Measurements from ENCODE around the gene GPR132. TPM values are rescaled to one million over a fixed set of nuclear protein-coding genes. Genes with fewer than 3 reads are reported as not detected.
"Not testable (repeated sequence)": the region's sequence is repeated elsewhere in the genome, so short reads cannot be mapped to it uniquely, and the experiment has no call there.

Gene GPR132
- total RNA-seq, 1 donor from 2014 or later, result not detected

GRCh38 chr14:105039458-105040205 is 25.6 kb downstream of the GPR132 start:
- no peak for TF ChIP-seq CTCF (IDR thresholded peaks at IDR 0.05; ENCODE audit: insufficient read depth, low read length, severe bottlenecking)
- DNase-seq (ENCODE audit: low read depth) (no peak), FAIRE-seq (no peak)
- Histone ChIP-seq H3K27me3 (ENCODE audit: control insufficient read depth, insufficient read depth, low read length) (no peaks in the 10 kb centered on the region), H3K36me3 (ENCODE audit: control insufficient read depth, insufficient read depth, low read length) (no peaks in the 10 kb centered on the region), H3K4me3 (ENCODE audit: low read depth, low read length) (no peak overlapping the region)

GRCh38 chr14:105035616-105036015 is 29.6 kb downstream of the GPR132 start:
- not testable (repeated sequence) for FAIRE-seq; DNase-seq (ENCODE audit: low read depth); H3K4me3 ChIP-seq (ENCODE audit: low read depth, low read length); H3K36me3 ChIP-seq (ENCODE audit: control insufficient read depth, insufficient read depth, low read length); H3K27me3 ChIP-seq (ENCODE audit: control insufficient read depth, insufficient read depth, low read length)

GRCh38 chr14:105034315-105035039 is 30.8 kb downstream of the GPR132 start:
- no peak for DNase-seq (ENCODE audit: low read depth)
- Histone ChIP-seq H3K27me3 (ENCODE audit: control insufficient read depth, insufficient read depth, low read length) (no peaks in the 10 kb centered on the region), H3K4me3 (ENCODE audit: low read depth, low read length) (no peak overlapping the region), H3K36me3 (ENCODE audit: control insufficient read depth, insufficient read depth, low read length) (no peaks in the 10 kb centered on the region)
- no peak for FAIRE-seq
- no peak for TF ChIP-seq CTCF (IDR thresholded peaks at IDR 0.05; ENCODE audit: insufficient read depth, low read length, severe bottlenecking)

DNA sequence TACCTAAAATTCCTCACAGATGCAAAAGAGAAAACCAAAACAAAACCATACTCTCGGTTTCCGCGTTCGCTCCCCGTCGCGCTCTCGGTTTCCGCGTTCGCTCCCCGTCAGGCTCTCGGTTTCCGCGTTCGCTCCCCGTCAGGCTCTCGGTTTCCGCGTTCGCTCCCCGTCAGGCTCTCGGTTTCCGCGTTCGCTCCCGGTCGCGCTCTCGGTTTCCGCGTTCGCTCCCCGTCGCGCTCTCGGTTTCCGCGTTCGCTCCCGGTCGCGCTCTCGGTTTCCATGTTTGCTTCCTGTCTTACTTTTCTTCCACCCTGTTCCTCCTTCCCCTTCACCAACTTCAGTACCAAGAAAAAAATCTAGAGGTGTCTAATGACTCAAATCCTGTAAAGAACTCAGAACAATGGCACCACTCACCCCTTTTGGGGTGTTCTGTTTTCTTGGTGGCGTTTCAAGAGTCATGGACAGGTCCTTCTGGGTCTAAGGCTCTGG is 31.8 kb downstream of the GPR132 start:
- not testable (repeated sequence) for FAIRE-seq; DNase-seq (ENCODE audit: low read depth); H3K36me3 ChIP-seq (ENCODE audit: control insufficient read depth, insufficient read depth, low read length); H3K27me3 ChIP-seq (ENCODE audit: control insufficient read depth, insufficient read depth, low read length)
- H3K4me3 ChIP-seq (ENCODE audit: low read depth, low read length), result peak overlapping the region; percentile 28

DNA sequence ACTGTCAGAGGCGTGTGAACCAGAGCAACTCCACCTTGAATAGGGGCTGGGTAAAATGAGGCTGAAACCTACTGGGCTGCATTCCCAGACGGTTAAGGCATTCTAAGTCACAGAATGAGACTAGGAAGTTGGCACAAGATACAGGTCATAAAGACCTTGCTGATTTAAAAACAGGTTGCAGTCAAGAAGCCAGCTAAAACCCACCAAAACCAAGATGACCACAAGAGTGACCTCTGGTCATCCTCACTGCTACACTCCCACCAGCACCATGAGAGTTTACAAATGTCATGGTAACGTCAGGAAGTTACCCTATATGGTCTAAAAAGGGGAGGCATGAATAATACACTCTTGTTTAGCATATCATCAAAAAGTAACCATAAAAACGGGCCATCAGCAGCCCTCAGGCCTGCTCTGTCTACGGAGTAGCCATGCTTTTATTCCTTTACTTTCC is 32.8 kb downstream of the GPR132 start:
- not testable (repeated sequence) for FAIRE-seq; H3K4me3 ChIP-seq (ENCODE audit: low read depth, low read length); H3K27me3 ChIP-seq (ENCODE audit: control insufficient read depth, insufficient read depth, low read length); H3K36me3 ChIP-seq (ENCODE audit: control insufficient read depth, insufficient read depth, low read length)
- DNase-seq (ENCODE audit: low read depth), result peak; percentile 73

DNA sequence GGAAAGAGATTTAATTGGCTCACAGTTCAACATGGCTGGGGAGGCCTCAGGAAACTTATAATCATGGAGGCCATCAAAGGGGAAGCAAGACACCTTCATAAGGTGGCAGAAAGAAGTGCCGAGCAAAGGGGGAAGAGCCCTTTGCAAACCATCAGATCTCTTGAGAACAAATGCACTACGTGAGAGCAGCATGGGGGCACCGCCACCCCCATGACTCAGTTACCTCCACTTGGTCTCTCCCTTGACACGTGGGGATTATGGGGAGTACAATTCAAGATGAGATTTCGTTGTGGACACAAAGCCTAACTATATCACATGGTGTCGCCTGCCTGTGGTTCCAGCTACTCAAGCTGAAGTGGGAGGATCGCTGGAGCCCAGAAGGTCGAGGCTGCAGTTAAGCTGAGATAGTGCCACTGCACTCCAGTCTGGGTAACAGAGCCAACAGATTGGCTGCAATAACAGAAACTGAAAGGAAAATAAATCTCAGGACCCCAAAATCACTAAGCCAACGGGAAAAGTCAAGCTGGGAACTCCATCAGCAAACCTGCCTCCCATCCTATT is 34.3 kb downstream of the GPR132 start:
- DNase-seq (ENCODE audit: low read depth), result no peak
- no peaks in the 10 kb centered on the region for H3K27me3 ChIP-seq (ENCODE audit: control insufficient read depth, insufficient read depth, low read length)
- no peak for TF ChIP-seq CTCF (IDR thresholded peaks at IDR 0.05; ENCODE audit: insufficient read depth, low read length, severe bottlenecking)
- H3K36me3 ChIP-seq (ENCODE audit: control insufficient read depth, insufficient read depth, low read length), result no peaks in the 10 kb centered on the region
- no peak overlapping the region for H3K4me3 ChIP-seq (ENCODE audit: low read depth, low read length)
- no peak for FAIRE-seq

DNA sequence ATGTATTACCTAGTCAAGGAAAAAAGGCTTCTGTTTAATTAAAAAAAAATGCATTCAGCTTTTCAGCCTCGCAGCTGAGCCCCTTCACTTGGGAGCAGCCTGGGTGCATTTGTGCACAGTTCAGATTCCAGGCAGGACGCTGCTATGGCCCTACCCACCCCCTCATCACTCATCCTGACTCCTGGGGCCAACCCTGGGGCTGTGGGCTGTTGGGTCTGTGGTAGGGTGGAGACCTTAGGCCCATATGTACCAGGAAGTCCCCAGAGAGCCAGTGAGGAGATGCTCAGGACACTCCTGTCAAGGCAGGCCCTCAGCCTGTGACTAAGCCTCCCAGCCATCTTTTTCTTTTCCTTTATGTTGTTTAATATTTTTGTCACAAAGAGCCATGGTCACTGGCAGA is 35.0 kb downstream of the GPR132 start:
- no peak for FAIRE-seq
- H3K36me3 ChIP-seq (ENCODE audit: control insufficient read depth, insufficient read depth, low read length), result no peaks in the 10 kb centered on the region
- H3K4me3 ChIP-seq (ENCODE audit: low read depth, low read length), result no peak overlapping the region

More for the DNA sequence above, 35.0 kb downstream of the GPR132 start:
- TF ChIP-seq CTCF (IDR thresholded peaks at IDR 0.05; ENCODE audit: insufficient read depth, low read length, severe bottlenecking), result no peak
- no peaks in the 10 kb centered on the region for H3K27me3 ChIP-seq (ENCODE audit: control insufficient read depth, insufficient read depth, low read length)
- DNase-seq (ENCODE audit: low read depth), result no peak
